HG02763 (cell line): ENCODE results near the gene INCA1.

Source experiments
- ATAC-seq: cut with Tn5 transposase; IDR thresholded peaks from one replicate; pipeline ENCODE4 v1.9.1; 2021; ENCODE audit warnings: mild to moderate bottlenecking, moderate library complexity; ENCODE audit not compliant: unreplicated experiment

INCA1 gene

DNA sequence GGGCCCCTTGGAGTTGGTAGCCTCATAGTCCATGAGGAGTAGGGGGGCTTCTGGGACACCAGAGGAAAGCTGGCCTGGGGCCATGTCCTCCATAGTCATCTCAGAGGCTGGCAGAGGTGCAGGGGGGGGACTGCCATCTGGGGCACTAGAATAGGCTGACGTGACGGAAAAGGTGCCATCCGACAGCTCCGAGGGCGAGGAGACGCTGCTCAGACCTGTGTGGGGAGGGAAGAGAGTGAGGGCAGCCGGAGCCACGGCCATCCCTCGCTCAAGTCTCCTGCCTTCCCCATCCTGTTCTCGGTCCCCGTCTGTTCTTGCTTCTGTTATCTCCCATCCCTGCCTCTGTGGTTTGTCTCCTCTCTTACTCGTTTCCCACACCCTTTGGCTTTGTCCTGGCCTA lies 25.0 kb downstream of the INCA1 start:
- ATAC-seq: no peak

DNA sequence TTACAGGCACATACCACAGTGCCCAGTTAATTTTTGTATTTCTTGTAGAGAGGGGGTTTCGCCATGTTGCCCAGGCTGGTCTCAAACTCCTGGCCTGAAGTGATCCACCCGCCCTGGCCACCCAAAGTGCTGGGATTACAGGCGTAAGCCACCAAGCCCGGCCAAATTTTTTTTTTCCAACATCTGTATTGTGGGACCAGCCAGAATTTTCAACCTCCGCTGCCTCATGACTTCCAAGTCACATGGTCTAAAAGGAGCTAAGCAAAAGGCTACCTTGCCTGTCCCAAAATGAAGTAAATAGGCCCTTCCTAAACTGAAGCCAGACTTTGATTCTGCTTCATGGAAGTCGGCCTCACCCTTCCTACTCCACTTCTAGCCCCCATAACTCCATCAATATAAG lies 25.5 kb downstream of the INCA1 start:
- no peak for ATAC-seq

DNA sequence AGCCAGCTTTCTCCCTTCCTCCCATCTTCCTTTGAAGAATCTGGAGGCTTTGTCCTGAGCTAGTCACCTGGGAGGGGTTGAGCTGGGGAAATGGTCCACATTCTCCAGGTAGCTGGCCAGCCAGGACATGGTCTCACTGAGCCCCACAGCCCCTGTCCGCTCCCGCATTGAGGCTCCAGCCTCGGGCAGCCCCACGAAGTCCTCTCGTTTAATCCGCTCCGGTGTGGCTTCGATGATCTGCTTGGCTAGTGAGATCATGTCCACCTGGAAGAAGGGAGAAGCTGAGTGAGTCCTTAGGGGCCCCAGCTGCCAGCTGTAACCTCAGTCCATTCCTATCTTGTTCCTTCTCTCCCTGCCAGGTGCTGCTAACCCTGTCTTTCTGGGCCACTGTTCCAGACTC lies 27.0 kb downstream of the INCA1 start:
- ATAC-seq: no peak

DNA sequence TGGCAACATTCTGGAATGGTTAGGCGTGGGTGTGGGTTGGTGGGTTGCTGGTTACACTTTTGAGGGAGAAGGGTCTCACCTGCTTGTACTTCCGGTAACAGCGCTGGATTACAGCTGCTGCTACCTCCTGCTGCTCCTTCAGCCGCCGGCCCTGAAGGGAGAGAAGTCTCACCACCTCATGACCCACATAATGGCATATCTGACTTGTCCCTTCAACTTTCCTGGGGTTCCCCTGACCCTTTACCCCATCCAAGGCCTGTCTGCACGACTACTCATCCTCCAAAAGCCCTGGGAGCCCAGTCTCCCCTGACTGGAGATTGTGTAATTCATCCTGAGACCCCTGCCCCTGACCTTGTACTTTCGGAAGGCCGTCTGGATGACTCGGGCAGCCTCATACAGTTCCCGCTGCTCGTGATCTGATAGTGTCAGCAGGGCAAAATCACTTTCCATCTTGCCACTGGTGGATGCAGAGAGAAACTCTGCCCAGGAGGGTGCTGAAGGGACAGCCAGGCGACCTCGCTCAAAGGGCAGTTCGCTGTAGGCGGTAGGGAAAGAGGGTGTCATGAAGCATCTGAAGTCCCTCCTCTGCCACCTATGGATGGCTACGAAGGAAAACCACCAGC lies 27.7 kb downstream of the INCA1 start:
- ATAC-seq: no peak

DNA sequence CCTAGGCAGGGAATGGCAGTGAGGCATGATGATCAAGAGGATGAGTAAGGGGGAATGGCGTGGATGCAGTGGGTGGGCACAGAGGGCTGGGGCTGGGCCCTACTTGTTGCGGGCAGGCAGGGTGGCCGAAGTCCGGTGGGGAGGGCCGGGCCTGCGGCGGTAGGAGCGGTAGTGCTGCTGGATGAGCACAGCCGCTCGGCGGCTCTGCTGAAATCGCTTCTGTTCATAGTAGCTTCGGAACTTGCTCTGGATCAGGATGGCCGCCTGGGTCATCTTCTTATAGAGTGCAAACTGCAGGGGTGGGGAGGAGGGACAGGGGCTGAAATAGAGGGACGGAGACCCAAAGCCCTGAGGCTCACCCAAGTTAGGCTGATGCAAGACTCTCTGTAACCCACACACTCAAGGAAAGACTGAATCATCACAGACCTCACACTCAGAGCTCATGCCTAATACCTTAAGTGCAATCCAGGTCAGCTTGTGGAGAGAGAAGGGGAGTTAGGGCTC lies 28.2 kb downstream of the INCA1 start:
- no peak for ATAC-seq

DNA sequence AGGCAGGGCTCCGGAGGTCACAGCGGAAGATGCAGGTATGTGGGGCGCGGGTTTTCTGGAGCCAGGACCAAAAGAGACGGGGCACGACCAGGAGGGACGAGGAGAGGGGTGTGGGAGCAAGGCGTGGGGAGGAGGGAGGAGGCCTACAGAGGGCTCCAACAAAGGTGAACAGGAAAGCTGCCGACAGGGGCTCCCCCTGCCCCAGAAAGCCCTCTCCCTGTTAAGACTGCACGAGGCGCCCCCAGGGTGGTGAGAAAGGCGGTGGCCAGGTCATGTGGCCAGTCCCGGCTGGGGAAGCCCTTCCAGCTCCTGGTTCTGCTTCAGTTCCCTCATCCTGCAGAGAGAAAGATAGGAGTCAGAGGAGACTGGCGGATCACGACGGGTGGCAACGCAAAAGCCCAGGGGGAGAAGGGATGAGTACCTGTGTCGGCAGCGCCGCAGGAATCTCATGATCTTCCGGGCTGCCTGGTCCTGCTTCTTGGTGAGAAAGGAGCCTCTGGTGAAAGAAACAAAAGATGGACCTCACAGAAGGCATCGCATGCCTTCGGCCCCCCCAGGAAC lies 28.8 kb downstream of the INCA1 start:
- ATAC-seq: no peak

DNA sequence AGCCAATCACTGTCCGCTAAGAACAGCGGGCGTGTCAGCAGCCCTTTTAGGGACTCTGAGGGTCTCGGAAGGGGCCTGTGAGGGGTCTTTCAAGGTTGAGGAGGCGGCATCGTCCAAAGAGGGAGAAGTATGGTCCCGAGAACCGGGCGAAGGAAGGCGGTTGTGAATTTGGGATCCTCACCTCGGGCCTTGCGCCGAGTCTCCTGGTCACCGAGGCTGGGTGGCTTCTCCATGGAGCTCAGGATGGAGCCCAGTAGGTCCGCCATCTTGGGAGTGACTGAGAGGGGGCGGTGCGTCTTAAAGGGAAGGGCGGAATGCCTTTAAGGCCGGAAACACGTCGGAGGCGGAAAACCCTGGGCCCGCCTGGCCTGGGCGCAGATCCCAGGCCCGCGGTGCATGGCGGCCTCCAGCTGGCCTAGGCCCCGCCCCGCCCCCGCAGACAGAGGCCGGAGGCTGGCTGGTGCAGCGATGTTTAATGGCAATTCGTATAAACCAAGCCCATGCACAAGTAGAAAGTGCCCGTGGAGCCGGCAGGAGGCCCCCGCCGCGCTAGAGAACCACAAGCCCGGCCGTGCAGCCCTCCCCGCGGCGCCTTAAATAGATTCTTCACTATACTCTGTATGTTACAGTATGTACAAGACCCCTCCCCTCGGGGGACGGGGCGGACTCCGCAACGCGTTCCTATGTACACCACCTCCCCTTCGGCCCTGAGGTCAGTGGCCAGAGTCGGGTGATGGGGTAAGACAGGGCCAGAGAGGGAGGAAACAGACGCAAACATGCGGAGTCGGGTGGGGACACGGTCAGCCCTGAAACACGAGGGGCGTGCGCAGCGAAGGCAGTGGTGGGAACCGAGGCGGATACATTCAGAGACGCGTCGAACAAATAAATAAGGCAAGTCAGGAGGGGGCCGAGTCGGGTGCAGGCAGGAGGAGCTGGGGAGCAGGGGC lies 29.5 kb downstream of the INCA1 start, which contains the start of gene SPAG7:
Gene SPAG7 (minus strand): TSS at position 279 of the 947 bp plus-strand sequence. CDS start 13 bp downstream, at position 266.
- ATAC-seq: peak; percentile 63

DNA sequence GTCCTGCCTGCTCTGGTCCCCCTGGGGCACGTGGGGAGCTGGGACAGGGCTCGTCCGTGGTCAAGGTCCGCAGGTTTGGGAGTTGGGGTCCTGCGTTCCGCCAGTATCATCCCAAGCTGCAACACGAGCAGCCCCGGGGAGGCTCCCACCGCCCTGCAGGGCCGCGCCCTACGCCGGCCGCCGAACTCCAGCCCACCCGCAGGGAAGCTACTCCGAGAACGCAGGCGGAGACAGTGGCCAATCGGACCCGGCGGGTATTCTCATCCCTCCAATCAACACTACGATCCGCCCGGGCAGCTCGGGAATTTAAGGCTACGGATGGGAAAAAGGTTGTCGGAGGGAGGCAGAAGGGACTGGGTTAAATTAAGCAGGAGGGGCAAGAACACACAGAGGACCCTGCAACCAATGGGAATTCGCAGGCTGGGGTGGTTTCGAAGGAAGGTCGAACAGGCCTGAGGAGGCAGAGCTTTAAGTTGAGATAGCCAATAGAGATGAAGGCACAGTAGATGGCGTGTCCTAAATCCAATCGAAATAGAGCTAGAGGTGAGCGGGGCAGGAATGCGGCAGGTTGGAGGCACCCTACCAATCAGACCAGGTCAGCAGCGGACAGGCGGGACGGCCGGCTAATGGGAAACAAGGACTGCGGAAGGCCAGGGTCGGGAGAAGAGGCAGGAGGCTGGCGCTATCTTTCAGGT lies 30.3 kb downstream of the INCA1 start:
- peak; percentile 76 for ATAC-seq

DNA sequence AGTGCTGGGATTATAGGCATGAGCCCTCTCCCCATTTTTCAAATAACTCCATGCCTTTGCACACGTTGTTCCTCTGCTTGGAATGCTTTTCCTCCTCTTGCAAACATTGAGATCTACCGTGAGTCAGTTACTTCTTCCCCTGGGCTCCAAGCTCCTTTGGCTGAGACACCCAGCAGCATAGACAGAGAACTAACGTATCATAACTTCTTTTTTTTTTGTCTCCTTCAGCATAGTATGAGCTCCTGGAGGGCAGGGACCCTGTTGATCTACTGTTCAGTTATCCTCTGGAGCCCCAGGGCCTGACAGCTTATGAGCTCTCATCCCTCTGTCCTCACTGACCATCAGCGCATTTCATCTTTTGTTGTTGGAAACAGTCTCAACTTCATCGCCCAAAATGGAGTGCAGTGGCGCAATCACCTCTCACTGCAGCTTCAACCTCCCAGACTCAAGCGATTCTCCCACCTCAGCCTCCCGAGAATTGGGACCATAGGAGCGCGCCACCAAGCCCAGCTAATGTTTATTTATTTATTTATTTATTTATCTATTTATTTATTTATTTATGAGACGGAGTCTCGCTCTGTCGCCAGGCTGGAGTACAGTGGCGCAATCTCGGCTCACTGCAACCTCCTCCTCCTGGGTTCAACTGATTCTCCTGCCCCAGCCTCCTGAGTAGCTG lies 31.9 kb downstream of the INCA1 start:
- ATAC-seq: no peak

DNA sequence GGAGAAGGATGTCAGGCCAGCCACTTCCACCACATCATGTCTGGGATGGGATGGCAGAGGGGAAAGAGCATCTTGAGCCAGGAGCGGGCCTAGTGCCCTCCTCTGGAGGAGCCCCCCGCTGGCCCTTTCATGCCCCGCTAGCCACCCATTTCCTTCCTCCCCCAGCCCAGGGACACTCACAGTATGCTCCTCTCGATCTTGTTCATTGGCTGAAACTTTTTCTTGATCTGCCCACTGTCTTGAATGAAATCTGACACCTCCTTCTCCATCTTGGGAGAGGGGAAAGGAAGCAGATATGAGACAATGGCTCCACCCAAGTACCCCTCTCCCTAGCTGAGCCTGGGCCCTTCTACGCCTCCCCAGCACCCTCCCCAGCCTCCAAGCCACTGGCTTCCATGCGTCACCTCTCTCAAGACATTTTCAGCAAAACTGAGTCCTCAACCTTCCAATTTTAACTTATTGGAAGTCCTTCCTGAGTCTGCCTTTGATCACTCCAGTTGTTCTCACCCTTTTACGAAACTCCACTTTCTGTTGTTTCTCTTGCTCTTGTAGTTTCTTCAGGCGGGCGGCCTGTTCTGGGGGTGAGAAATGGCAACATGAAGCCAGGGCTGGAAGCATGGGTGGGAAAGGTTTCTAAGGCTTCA lies 36.9 kb downstream of the INCA1 start:
- no peak for ATAC-seq

DNA sequence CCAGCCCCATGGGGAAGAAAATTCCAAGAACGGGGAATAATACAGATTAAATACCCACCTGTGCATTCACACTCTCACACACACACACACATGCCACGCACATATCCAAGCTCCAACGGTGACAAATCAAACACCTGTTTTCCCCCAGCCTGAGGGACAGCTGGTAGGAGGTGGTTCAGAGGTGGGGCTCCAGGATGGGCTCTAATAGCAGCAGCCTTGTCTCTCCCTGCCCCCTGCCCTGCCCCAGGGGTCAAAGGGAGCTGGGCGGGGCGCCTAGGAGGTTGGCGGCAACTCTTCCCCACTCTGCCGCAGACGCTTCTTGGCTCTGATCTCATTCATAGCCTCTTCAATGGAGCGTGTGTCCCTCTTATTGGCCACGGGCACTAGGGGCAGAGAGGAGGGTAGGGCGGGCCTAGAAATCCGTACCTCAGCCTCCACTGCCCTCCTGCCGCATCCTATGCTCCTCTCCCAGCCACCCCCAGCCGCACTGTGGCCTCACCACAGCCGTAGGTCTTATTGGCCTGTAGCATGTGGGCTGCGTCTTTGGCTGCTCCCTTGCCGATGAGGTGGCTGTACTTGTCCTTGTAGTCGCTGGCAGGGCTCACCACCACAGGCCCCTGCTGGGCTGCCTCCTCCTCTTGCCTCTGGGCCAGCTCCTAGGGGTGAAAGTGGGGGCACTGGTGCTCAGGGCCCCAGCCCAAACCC lies 37.9 kb downstream of the INCA1 start:
- ATAC-seq: no peak

DNA sequence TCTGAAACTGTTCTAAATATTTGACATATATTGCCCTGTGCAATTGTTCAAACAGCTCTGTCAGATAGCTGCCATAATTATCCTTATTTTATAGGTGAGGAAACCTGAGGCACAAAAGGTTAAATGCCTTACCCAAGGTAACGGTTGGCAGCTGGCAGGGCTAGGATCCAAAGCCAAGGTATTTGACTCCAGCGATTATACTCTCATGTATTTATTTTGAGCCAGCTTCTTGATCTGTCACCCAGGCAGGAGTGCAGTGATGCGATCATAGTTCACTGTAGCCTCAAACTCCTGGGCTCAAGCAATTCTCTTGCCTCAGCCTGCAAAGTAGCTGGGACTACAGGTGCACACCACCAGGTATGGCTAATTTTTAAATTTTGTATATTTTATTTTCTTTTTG lies 39.2 kb downstream of the INCA1 start:
- no peak for ATAC-seq

DNA sequence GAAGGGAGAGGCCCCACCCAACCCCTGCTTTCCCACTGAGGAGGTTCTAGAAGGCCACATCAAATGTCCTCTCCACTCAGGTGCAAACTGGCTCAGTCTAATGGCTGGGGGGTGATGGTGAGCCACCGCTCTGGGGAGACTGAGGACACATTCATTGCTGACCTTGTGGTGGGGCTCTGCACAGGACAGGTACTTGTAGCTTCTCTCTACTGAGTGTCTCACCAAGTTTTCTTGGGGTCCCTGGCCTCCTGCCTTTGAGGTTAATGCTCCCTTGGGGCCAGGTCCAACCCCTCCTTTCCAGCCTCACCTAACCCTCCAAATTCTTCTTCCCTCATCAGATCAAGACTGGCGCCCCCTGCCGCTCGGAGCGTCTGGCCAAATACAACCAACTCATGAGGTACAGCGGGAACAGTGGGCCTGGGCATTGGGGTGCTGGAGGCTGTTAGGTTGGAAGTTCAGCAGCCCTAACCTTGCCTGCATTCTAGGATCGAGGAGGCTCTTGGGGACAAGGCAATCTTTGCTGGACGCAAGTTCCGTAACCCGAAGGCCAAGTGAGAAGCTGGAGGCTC lies 40.7 kb downstream of the INCA1 start:
- ATAC-seq: no peak

DNA sequence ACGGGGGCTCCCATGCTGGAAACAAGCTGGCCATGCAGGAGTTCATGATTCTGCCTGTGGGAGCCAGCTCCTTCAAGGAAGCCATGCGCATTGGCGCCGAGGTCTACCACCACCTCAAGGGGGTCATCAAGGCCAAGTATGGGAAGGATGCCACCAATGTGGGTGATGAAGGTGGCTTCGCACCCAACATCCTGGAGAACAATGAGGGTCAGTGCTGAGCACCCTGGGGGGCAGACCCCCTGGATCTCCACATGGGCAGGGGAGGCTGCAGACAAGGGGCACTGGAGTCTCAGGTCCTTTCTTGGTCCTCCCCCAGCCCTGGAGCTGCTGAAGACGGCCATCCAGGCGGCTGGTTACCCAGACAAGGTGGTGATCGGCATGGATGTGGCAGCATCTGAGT lies 42.2 kb downstream of the INCA1 start:
- ATAC-seq: no peak

DNA sequence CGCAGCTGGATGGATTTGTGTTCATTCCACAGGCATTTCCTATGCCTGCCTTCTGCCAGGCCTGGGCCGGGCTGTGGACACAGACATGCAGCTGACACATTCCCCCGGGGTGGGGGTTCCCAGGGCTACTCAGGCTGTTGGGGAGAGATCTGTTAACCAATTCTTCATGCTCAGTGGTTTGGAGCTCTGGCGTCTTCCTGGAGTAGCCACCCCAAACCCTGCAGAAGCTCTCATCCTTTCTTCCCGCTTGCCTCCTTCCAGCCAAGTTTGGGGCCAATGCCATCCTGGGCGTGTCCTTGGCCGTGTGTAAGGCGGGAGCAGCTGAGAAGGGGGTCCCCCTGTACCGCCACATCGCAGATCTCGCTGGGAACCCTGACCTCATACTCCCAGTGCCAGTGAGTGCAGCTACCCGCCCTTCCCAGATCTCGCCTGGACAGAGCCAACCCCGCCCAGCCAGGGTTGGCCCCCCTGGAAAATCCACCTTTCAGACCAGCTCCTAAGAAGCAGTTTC lies 43.8 kb downstream of the INCA1 start:
- no peak for ATAC-seq

DNA sequence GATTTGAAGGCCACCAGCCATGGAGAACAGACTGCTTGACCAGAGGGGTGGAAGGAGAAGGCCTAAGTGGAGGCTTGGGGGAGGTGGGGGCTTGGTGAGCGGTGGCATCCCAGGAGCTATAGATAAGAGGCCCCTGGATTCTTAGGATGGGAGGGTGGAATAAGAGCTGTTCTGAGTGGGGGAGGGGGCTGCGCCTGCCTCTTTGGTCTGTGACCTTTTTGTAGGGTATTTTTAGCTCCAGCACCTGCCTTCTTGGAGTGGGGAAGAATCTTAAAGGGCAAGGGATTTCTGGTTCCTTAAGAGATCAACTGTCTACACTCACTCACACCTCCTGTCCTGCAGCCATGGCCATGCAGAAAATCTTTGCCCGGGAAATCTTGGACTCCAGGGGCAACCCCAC lies 45.8 kb downstream of the INCA1 start:
- ATAC-seq: no peak

DNA sequence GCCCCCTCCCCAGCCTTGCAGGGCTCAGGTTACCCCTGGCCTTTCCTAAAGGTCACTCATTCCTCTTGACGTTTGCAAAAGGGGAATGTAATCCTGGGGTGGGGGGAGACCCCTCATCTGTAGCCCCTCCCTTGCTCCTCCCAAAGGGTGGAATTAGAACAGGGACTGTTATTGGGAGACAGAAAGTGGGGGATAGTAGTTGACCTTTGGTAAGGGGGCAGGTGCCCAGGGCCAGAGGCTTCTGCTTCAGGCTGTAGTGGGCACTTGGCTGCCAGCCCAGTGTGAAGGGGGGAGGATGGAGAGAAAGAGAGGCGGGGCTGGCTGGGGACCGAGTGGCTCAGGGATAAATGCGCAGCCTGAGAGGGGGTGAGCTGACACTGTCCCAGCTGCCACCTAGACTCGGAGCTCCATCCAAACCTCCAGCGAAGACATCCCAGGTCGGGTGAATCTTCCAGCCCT lies 46.5 kb downstream of the INCA1 start, which contains the start of gene ENO3:
Gene ENO3 (plus strand): TSS at position 374 of the 459 bp plus-strand sequence. CDS start 711 bp downstream, outside the sequence.
- ATAC-seq: no peak

DNA sequence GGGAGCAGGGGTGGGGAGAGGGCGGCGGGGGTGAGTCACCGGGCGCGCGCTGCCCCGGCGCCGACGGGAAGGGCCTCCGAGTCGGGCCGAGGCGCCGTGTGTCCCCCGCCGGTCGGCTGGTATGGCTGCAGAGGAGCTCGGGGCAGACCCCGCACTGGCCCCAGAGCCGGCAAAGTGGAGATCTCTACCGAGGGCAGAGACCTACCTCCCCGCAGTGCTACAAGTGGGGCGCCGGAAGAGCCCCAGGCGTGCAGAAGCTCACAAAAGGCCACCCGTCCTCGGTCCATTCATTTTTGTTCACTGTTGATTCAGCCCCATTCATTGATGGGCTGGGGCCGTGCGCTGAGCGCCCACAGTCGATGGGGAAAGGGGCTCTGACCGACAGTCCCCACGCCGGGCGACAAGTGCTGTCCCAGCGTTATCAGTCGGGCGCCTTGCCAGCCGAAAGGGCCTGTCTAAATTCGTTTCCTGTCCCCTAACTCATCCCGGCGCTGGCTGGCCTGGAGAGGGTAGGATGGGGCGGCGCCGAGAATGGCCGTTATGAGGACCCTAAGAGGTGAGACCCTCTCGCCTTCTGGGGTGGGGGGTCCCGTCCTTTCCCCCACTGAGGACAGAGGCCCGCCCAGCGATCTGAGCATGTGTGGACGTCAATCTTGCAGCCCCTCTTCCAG lies 47.1 kb downstream of the INCA1 start:
- no peak for ATAC-seq
